Measurements from ENCODE around the gene SNCG. TPM values are rescaled to one million over a fixed set of nuclear protein-coding genes. Genes with fewer than 3 reads are reported as not detected.

Gene SNCG
- total and polyA plus RNA-seq, 2 experiments from 2014 or later: 4.0 to 17.0 TPM

DNA sequence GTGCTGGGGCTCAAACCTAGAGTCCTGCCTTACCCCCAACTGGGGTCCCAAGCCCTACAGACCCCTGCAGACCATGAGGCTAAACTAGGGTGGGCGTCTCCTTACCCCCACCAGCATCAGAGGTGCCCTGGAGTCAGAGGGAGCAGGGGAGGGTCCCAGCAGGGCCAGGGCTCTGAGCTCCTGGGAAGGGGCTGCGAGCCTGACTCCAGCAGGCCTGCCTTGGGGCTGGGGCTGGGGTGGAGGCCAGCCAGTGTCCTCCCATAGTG, 1.3 kb downstream of the SNCG start:
- Mint-ChIP-seq H3K27ac (no peak overlapping the region), H3K9me3 (peaks cover 2% of the 10 kb centered on the region; the same call in 1 of the 3 replicates), H3K36me3 (ENCODE audit: low read depth) (no peaks in the 10 kb centered on the region), H3K4me3 (no peak overlapping the region), H3K27me3 (ENCODE audit: insufficient read depth, low read depth, poor library complexity) (peaks cover 21% of the 10 kb centered on the region), H3K4me1 (peaks cover 43% of the 10 kb centered on the region)
- H2AFZ ChIP-seq: no peak overlapping the region; the same call in 1 of the 2 replicates
- peaks cover 9% of the 10 kb centered on the region; the same call in 1 of the 2 replicates for H3F3A ChIP-seq (replicated peaks; ENCODE audit: low read depth)
- peaks cover 50% of the 10 kb centered on the region for H3K4me1 ChIP-seq (ENCODE audit: insufficient read depth)
- no peak overlapping the region for H3K27ac ChIP-seq (ENCODE audit: low read depth)
- DNase-seq (ENCODE audit: low spot score) (no peak), ATAC-seq (no peak)
- H3K27me3 ChIP-seq (ENCODE audit: insufficient read depth): no peaks in the 10 kb centered on the region
- no peaks in the 10 kb centered on the region for H4K20me1 ChIP-seq (replicated peaks; ENCODE audit: insufficient read depth)
- no peaks in the 10 kb centered on the region for H3K36me3 ChIP-seq (ENCODE audit: insufficient read depth)
- H3K4me3 ChIP-seq: no peak overlapping the region
- H3K4me2 ChIP-seq: no peak overlapping the region
- H3K79me2 ChIP-seq (replicated peaks; ENCODE audit: insufficient read depth): no peaks in the 10 kb centered on the region
- TF ChIP-seq ZNF114 (CRISPR knock-in tag; IDR thresholded peaks at IDR 0.05): no peak
- no peak for TF ChIP-seq EZH2phosphoT487 (IDR thresholded peaks at IDR 0.05; ENCODE audit: unreplicated experiment)
- TF ChIP-seq CTCF (conservative IDR thresholded peaks at IDR 0.05; ENCODE audit: low read depth in 2 of 2): no peak
- no peak for TF ChIP-seq ZNF462 (CRISPR knock-in tag; IDR thresholded peaks at IDR 0.05)
- TF ChIP-seq STAT1 (IDR thresholded peaks at IDR 0.05; ENCODE audit: unreplicated experiment): no peak
- no peak for TF ChIP-seq ZNF331 (CRISPR knock-in tag; IDR thresholded peaks at IDR 0.05; ENCODE audit: low read depth)
- TF ChIP-seq REST (IDR thresholded peaks at IDR 0.05; ENCODE audit: unreplicated experiment): no peak
- TF ChIP-seq JUNB (IDR thresholded peaks at IDR 0.05; ENCODE audit: unreplicated experiment): no peak
- no peak for TF ChIP-seq CREB1 (CRISPR knock-in tag; IDR thresholded peaks at IDR 0.05; ENCODE audit: low read depth)
- TF ChIP-seq EZH2 (IDR thresholded peaks at IDR 0.05; ENCODE audit: low read depth, unreplicated experiment): no peak
- no peak for TF ChIP-seq NANOG (IDR thresholded peaks at IDR 0.05; ENCODE audit: borderline replicate concordance)
- TF ChIP-seq, protein P1, sequence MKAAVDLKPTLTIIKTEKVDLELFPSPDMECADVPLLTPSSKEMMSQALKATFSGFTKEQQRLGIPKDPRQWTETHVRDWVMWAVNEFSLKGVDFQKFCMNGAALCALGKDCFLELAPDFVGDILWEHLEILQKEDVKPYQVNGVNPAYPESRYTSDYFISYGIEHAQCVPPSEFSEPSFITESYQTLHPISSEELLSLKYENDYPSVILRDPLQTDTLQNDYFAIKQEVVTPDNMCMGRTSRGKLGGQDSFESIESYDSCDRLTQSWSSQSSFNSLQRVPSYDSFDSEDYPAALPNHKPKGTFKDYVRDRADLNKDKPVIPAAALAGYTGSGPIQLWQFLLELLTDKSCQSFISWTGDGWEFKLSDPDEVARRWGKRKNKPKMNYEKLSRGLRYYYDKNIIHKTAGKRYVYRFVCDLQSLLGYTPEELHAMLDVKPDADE (IDR thresholded peaks at IDR 0.05): no peak
- TF ChIP-seq POLR2AphosphoS5 (IDR thresholded peaks at IDR 0.05; ENCODE audit: low read depth): no peak
- H3K9me2 ChIP-seq (ENCODE audit: insufficient read depth): no peaks in the 10 kb centered on the region
